GM23338 (cell line): ENCODE measurements around the gene OGDHL. TPM values are rescaled to one million over a fixed set of nuclear protein-coding genes. Genes with fewer than 3 reads are reported as not detected.
A peak's percentile ranks its signal among the peaks of the same experiment; 100 is the strongest.

ENCODE experiments used
- ATAC-seq: fragments of 200-7000 bp; cut with Tn5 transposase; 3 replicates; pipeline ENCODE4 v1.9.1; 2020
- DNase-seq: peaks from one replicate; pipeline ENCODE4 v3.0.0-alpha.2; 2015; ENCODE audit warnings: low spot score
- H2AFZ ChIP-seq: fragments of 200-600 bp; sonication (generic); 2 replicates; pipeline ENCODE4 v1.8.0; 2016; ENCODE audit warnings: antibody characterized with exemption, mild to moderate bottlenecking, moderate library complexity
- H3F3A ChIP-seq: fragments of 200-600 bp; sonication (generic); replicated peaks from 2 replicates; pipeline ENCODE4 v1.8.0; 2017; ENCODE audit warnings: antibody characterized with exemption, mixed run types, low read depth
- H3K27ac ChIP-seq: fragments of 200-600 bp; sonication (generic); 2 replicates; pipeline ENCODE4 v1.6.1; 2016; ENCODE audit warnings: low read depth
- H3K27me3 ChIP-seq: fragments of 200-600 bp; sonication (generic); 2 replicates; pipeline ENCODE4 v1.8.0; 2016; ENCODE audit warnings: mild to moderate bottlenecking, mixed run types, moderate library complexity; ENCODE audit not compliant: insufficient read depth
- H3K36me3 ChIP-seq: fragments of 200-600 bp; sonication (generic); 2 replicates; pipeline ENCODE4 v1.8.0; 2016; ENCODE audit warnings: mild to moderate bottlenecking; ENCODE audit not compliant: insufficient read depth
- H3K4me1 ChIP-seq: fragments of 200-600 bp; sonication (generic); 2 replicates; pipeline ENCODE4 v1.8.0; 2016; ENCODE audit warnings: mild to moderate bottlenecking, moderate library complexity; ENCODE audit not compliant: insufficient read depth
- H3K4me2 ChIP-seq: fragments of 200-600 bp; sonication (generic); 2 replicates; pipeline ENCODE4 v1.7.1; 2017; ENCODE audit warnings: mixed run types
- H3K4me3 ChIP-seq: fragments of 200-600 bp; sonication (generic); 2 replicates; pipeline ENCODE4 v1.6.1; 2016; ENCODE audit warnings: mixed run types
- H3K79me2 ChIP-seq: fragments of 200-600 bp; sonication (generic); replicated peaks from 2 replicates; pipeline ENCODE4 v1.8.0; 2017; ENCODE audit warnings: mild to moderate bottlenecking; ENCODE audit not compliant: insufficient read depth
- H3K9me2 ChIP-seq: fragments of 200-600 bp; sonication (generic); 2 replicates; pipeline ENCODE4 v1.8.0; 2017; ENCODE audit not compliant: insufficient read depth
- H4K20me1 ChIP-seq: fragments of 200-600 bp; sonication (generic); replicated peaks from 2 replicates; pipeline ENCODE4 v1.8.0; 2017; ENCODE audit warnings: mild to moderate bottlenecking; ENCODE audit not compliant: insufficient read depth
- H3K27ac Mint-ChIP-seq: 2 replicates; pipeline ENCODE4 v1.8.0; 2020; ENCODE audit warnings: inconsistent platforms, mild to moderate bottlenecking, moderate library complexity, mixed read lengths
- H3K27me3 Mint-ChIP-seq: 3 replicates; pipeline ENCODE4 v1.8.0; 2022; ENCODE audit warnings: low read depth, mild to moderate bottlenecking, moderate library complexity, mixed read lengths, inconsistent platforms; ENCODE audit not compliant: insufficient read depth, poor library complexity
- H3K36me3 Mint-ChIP-seq: 3 replicates; pipeline ENCODE4 v1.8.0; 2021; ENCODE audit warnings: low read depth, mild to moderate bottlenecking, inconsistent platforms, moderate library complexity, mixed read lengths
- H3K4me1 Mint-ChIP-seq: 3 replicates; pipeline ENCODE4 v1.8.0; 2020; ENCODE audit warnings: mild to moderate bottlenecking, inconsistent platforms, mixed read lengths
- H3K4me3 Mint-ChIP-seq: 3 replicates; pipeline ENCODE4 v1.8.0; 2021; ENCODE audit warnings: moderate library complexity, mild to moderate bottlenecking, inconsistent platforms, mixed read lengths
- H3K9me3 Mint-ChIP-seq: 3 replicates; pipeline ENCODE4 v1.8.0; 2020; ENCODE audit warnings: moderate library complexity, mild to moderate bottlenecking, inconsistent platforms, mixed read lengths
- CTCF ChIP-seq, 2 experiments: fragments of 200-600 bp in 1 of 2; sonication (generic) in 1 of 2; conservative IDR thresholded peaks; 2 replicates each; pipeline versions ENCODE4 v1.5.1 to v1.6.1; 2016 to 2017; ENCODE audit warnings: antibody characterized with exemption in 2 of 2, low read depth in 2 of 2, mild to moderate bottlenecking in 2 of 2, moderate library complexity in 1 of 2
- ETS1 ChIP-seq: IDR thresholded peaks from 2 replicates; pipeline ENCODE4 v1.6.1; 2016; ENCODE audit warnings: antibody characterized with exemption
- JUNB ChIP-seq: IDR thresholded peaks from one replicate; pipeline ENCODE4 v1.6.1; 2016; ENCODE audit warnings: antibody characterized with exemption; ENCODE audit not compliant: unreplicated experiment
- NANOG ChIP-seq: IDR thresholded peaks from 2 replicates; pipeline ENCODE4 v1.6.1; 2016; ENCODE audit warnings: antibody characterized with exemption, borderline replicate concordance
- POLR2AphosphoS5 ChIP-seq: IDR thresholded peaks from 2 replicates; pipeline ENCODE4 v1.6.1; 2016; ENCODE audit warnings: antibody characterized with exemption, low read depth
- REST ChIP-seq: IDR thresholded peaks from one replicate; pipeline ENCODE4 v1.6.1; 2018; ENCODE audit warnings: antibody characterized with exemption; ENCODE audit not compliant: unreplicated experiment
- polyA plus RNA-seq: library from polyadenylated mRNA; unstranded; fragments of >200 nt; fragmentation: Nextera tagmentation; extraction: Ambion mirVana; gene quantifications from 2 replicates; pipeline ENCODE4 v1.2.1, GENCODE V29; 2016
- total RNA-seq: library from RNA; depleted of rRNA; stranded (reverse); fragments of >200 nt; shearing (Covaris generic); gene quantifications from 2 replicates; pipeline ENCODE4 v1.2.3, GENCODE V29; 2014

OGDHL gene
- total and polyA plus RNA-seq, 2 experiments from 2014 or later, result 8.3 to 15.5 TPM

GRCh38 chr10:49711481-49711880 lies 50.6 kb downstream of the OGDHL start:
- H3K4me1 ChIP-seq, result no peaks in the 10 kb centered on the region
- no peak for ATAC-seq

GRCh38 chr10:49710966-49711365 lies 51.2 kb downstream of the OGDHL start:
- Histone ChIP-seq H3K27ac (no peak overlapping the region), H3K36me3 (peaks cover 4% of the 10 kb centered on the region; the same call in 1 of the 2 replicates), H3K4me3 (no peak overlapping the region), H3K27me3 (no peaks in the 10 kb centered on the region), H3K79me2 (no peaks in the 10 kb centered on the region), H2AFZ (peak overlapping the region; percentile 63; the same call in 1 of the 2 replicates), H3K9me2 (0 out of 2 replicates have a peak, but pooled peaks cover 6% of the 10 kb centered on the region), H4K20me1 (no peaks in the 10 kb centered on the region), H3K4me2 (no peak overlapping the region), H3F3A (no peaks in the 10 kb centered on the region), H3K4me1 (no peaks in the 10 kb centered on the region)
- DNase-seq (no peak), ATAC-seq (no peak)
- no peaks in the 10 kb centered on the region for H3K27me3 Mint-ChIP-seq
- H3K4me3 Mint-ChIP-seq, result no peak overlapping the region
- TF ChIP-seq ETS1 (no peak), CTCF (conservative IDR thresholded peaks at IDR 0.05; ENCODE audit: low read depth in 2 of 2) (no peak), JUNB (no peak), NANOG (no peak), REST (no peak)
- H3K27ac Mint-ChIP-seq, result no peak overlapping the region
- peaks cover 11% of the 10 kb centered on the region for H3K36me3 Mint-ChIP-seq
- H3K4me1 Mint-ChIP-seq, result no peaks in the 10 kb centered on the region
- peaks cover 25% of the 10 kb centered on the region for H3K9me3 Mint-ChIP-seq

More at GRCh38 chr10:49711481-49711880, 50.6 kb downstream of the OGDHL start:
- no peak for TF ChIP-seq POLR2AphosphoS5
- Histone ChIP-seq H3K27me3 (no peaks in the 10 kb centered on the region), H3F3A (no peaks in the 10 kb centered on the region), H3K79me2 (no peaks in the 10 kb centered on the region), H4K20me1 (no peaks in the 10 kb centered on the region), H3K9me2 (0 out of 2 replicates have a peak, but pooled peaks cover 3% of the 10 kb centered on the region), H3K36me3 (peaks cover 4% of the 10 kb centered on the region; the same call in 1 of the 2 replicates), H3K4me3 (no peak overlapping the region), H3K27ac (no peak overlapping the region), H2AFZ (no peak overlapping the region), H3K4me2 (no peak overlapping the region)
- Mint-ChIP-seq H3K4me3 (no peak overlapping the region), H3K36me3 (peaks cover 11% of the 10 kb centered on the region), H3K27me3 (no peaks in the 10 kb centered on the region), H3K9me3 (peaks cover 25% of the 10 kb centered on the region), H3K4me1 (no peaks in the 10 kb centered on the region), H3K27ac (no peak overlapping the region)
- DNase-seq, result no peak
